ENCODE measurements around the gene RELA. TPM values are rescaled to one million over a fixed set of nuclear protein-coding genes. Genes with fewer than 3 reads are reported as not detected.

The RELA gene
- total RNA-seq, 1 donor, result 31.8 TPM

DNA sequence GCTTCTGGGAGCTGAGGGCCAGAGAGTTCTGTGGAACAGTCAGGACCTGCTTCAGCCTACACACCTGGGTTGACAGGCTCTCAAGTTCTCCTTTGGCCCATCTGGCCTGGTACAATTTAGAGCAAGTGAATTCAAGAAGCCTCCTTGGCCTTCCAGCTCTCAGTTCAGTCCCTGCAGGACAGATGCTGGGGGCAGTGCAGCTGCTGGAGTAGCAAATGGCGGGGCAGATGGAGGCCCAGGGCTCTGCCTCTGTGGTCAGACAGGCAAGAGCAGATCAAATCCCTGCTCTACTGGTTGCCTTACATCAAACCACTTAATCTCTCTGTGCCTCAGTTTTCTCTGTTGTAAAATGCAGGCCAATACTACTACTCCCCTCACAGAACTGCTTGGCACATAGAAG lies 58.5 kb downstream of the RELA start:
- Histone ChIP-seq H3K27me3 (ENCODE audit: insufficient read depth, low read length) (no peaks in the 10 kb centered on the region), H3K27ac (ENCODE audit: low read depth, low read length) (no peak overlapping the region)

More for the DNA sequence above, 58.5 kb downstream of the RELA start:
- Histone ChIP-seq H3K36me3 (ENCODE audit: insufficient read depth, low read length) (peaks cover 42% of the 10 kb centered on the region), H3K4me3 (ENCODE audit: insufficient read depth, low read length) (no peak overlapping the region), H3K4me1 (ENCODE audit: insufficient read depth, low read length) (peaks cover 7% of the 10 kb centered on the region), H3K79me2 (ENCODE audit: insufficient read depth, low read length) (peaks cover 10% of the 10 kb centered on the region), H3K9me3 (ENCODE audit: low read depth, low read length) (no peaks in the 10 kb centered on the region), H2AFZ (ENCODE audit: low read length) (no peak overlapping the region), H4K20me1 (ENCODE audit: insufficient read depth, low read length) (peaks cover 24% of the 10 kb centered on the region), H3K4me2 (ENCODE audit: insufficient read depth, low read length) (no peak overlapping the region)
- TF ChIP-seq, protein P1, sequence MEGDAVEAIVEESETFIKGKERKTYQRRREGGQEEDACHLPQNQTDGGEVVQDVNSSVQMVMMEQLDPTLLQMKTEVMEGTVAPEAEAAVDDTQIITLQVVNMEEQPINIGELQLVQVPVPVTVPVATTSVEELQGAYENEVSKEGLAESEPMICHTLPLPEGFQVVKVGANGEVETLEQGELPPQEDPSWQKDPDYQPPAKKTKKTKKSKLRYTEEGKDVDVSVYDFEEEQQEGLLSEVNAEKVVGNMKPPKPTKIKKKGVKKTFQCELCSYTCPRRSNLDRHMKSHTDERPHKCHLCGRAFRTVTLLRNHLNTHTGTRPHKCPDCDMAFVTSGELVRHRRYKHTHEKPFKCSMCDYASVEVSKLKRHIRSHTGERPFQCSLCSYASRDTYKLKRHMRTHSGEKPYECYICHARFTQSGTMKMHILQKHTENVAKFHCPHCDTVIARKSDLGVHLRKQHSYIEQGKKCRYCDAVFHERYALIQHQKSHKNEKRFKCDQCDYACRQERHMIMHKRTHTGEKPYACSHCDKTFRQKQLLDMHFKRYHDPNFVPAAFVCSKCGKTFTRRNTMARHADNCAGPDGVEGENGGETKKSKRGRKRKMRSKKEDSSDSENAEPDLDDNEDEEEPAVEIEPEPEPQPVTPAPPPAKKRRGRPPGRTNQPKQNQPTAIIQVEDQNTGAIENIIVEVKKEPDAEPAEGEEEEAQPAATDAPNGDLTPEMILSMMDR (IDR thresholded peaks at IDR 0.05; ENCODE audit: extremely low read depth, low read depth, low read length), result no peak
- no peak for DNase-seq (ENCODE audit: insufficient read length, low spot score, missing footprints)

Small RNAs within 50 kb of the gene (small RNA-seq; reads per million reads assigned to genes)
- gene MIR4489 (0.30 reads per million), gene MIR4690 (not detected), gene RN7SL309P (not detected)

Other genes with a start within 250 kb of the RELA start
- gene NEAT1, start 240.1 kb downstream of the RELA start, total RNA-seq, result 818 and 1,122 TPM in 2 replicates
- gene MALAT1, start 163.9 kb downstream of the RELA start, total RNA-seq, result 19,002 and 21,612 TPM in 2 replicates
- gene SCYL1, start 137.8 kb downstream of the RELA start, total RNA-seq, result 109 and 115 TPM in 2 replicates
- gene LTBP3, start 104.6 kb downstream of the RELA start, total RNA-seq, result 40.7 and 41.6 TPM in 2 replicates
- gene ZNRD2, start 92.4 kb downstream of the RELA start, total RNA-seq, result 37.1 and 42.3 TPM in 2 replicates
- gene FAM89B, start 90.4 kb downstream of the RELA start, total RNA-seq, result 31.5 and 36.2 TPM in 2 replicates
- gene EHBP1L1, start 86.9 kb downstream of the RELA start, total RNA-seq, result 43.9 and 58.6 TPM in 2 replicates
- 0.29 TPM in 1 of 2 replicates, not detected in the other for gene KCNK7, start 67.1 kb downstream of the RELA start, total RNA-seq
- 19.4 and 21.4 TPM in 2 replicates for gene MAP3K11, start 48.7 kb downstream of the RELA start, total RNA-seq
- 26.5 and 27.9 TPM in 2 replicates for gene PCNX3, start 47.1 kb downstream of the RELA start, total RNA-seq
- 12.7 and 15.2 TPM in 2 replicates for gene SIPA1, start 24.8 kb downstream of the RELA start, total RNA-seq
- gene KAT5, start 49.3 kb upstream of the RELA start, total RNA-seq, result 37.4 and 44.2 TPM in 2 replicates
- gene RNASEH2C, start 57.9 kb upstream of the RELA start, total RNA-seq, result 27.4 and 27.9 TPM in 2 replicates
- 15.3 and 18.1 TPM in 2 replicates for gene AP5B1, start 118.1 kb upstream of the RELA start, total RNA-seq
- not detected in 2 replicates for gene OVOL1, start 124.1 kb upstream of the RELA start, total RNA-seq
- gene SNX32, start 171.0 kb upstream of the RELA start, total RNA-seq, result 1.1 and 1.5 TPM in 2 replicates
- gene CFL1, start 195.3 kb upstream of the RELA start, total RNA-seq, result 607 and 704 TPM in 2 replicates
- gene MUS81, start 197.5 kb upstream of the RELA start, total RNA-seq, result 50.1 and 53.6 TPM in 2 replicates
- 81.6 and 94.8 TPM in 2 replicates for gene EFEMP2, start 209.9 kb upstream of the RELA start, total RNA-seq
- gene CTSW, start 216.9 kb upstream of the RELA start, total RNA-seq, result not detected in 2 replicates
- 129 and 151 TPM in 2 replicates for gene FIBP, start 225.6 kb upstream of the RELA start, total RNA-seq
- gene CCDC85B, start 227.8 kb upstream of the RELA start, total RNA-seq, result 42.4 and 47.0 TPM in 2 replicates
- 13.0 and 13.8 TPM in 2 replicates for gene FOSL1, start 237.5 kb upstream of the RELA start, total RNA-seq